Transverse colon (tissue), 3 donors: ENCODE data around the gene STK10.

Experiments
- CTCF ChIP-seq, 5 experiments: fragments of 200-600 bp in 3 of 5; fragments of 450-650 bp in 2 of 5; sonication (generic) in 3 of 5; IDR thresholded peaks; 1 replicate in 2 of 5; 2 replicates in 3 of 5; pipeline ENCODE4 v1.5.1; 2016 to 2017; ENCODE audit warnings: antibody characterized with exemption in 5 of 5, inconsistent platforms in 3 of 5, mild to moderate bottlenecking in 2 of 5, moderate library complexity in 1 of 5
- POLR2A ChIP-seq: fragments of 450-650 bp; IDR thresholded peaks from one replicate; pipeline ENCODE4 v1.6.1; 2016; ENCODE audit warnings: antibody characterized with exemption, mild to moderate bottlenecking, moderate library complexity

DNA sequence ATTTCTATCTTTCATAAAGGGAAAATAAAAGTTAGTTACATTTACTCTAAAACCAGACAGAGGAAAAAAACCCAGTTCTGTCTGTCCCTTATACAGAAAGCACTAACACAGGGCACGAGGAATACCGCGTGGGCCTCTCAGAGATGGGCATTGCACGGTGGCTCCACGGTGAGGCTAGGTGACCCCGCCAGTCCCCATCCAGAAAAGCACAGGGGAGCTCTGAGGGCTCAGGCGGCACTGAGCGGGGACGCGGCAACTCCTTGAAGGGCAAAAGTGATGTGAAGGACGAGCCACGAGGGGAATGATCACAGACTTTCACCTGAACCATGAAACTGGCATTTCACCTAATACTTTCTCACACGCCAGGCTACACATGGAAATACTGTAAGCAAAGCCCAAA is 145.8 kb downstream of the STK10 start:
- TF ChIP-seq CTCF (IDR thresholded peaks at IDR 0.05) (no peak), POLR2A (no peak)
